NCI-H1417 (cell line): Measurements from ENCODE around the gene FRAT2.

Source experiments
- DNase-seq, 3 experiments: peaks; one replicate each; lab custom pipeline; 2025; lab: John Stamatoyannopoulos, UW

FRAT2 gene, protein sequence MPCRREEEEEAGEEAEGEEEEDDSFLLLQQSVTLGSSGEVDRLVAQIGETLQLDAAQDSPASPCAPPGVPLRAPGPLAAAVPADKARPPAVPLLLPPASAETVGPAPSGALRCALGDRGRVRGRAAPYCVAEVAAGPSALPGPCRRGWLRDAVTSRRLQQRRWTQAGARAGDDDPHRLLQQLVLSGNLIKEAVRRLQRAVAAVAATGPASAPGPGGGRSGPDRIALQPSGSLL

DNA sequence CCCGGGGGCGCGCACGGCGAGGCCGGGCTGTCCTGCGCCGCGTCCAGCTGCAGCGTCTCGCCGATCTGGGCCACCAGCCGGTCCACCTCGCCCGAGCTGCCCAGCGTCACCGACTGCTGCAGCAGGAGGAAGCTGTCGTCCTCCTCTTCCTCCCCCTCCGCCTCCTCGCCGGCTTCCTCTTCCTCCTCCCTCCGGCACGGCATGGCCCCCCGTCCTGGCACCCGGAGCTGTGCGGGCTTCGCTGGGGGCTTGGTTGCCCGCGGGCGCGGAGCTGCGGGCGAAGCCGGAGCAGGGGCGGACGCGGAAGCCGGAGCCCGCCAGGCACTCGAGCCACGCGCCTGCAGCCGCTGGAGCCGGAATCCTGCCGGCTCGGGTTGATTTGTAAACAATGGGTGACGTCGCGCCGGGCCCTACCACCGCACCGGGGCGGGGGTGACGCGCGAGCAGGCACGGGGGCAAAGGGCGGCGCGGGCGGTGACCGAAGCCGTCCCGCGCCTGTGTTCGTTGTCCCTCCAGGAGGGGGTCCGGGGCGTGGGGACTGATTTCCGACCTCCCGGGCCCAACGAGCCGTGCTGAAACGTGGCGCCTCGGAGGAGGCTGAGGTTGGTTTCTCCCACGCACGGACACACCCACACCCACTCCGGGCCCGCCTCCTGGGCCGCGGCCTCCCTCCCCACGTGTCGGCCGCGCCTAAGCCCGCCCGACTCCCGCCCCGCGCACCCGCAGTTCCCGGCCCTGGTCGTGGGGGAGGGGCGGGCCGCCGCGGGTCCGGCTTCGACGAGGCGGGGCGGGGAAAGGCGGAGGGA is at the start of gene FRAT2:
FRAT2 (minus strand) TSS at position 360 of the 806 bp plus-strand sequence; CDS start at position 203, 157 bp downstream.
- peak; percentile 71 to 92 (median 88) for DNase-seq

- no peak for DNase-seq
Observed at GRCh38 chr10:97384156-97384555, 49.6 kb upstream of the FRAT2 start.

GRCh38 chr10:97383159-97383558 is 48.6 kb upstream of the FRAT2 start:
- no peak for DNase-seq

DNA sequence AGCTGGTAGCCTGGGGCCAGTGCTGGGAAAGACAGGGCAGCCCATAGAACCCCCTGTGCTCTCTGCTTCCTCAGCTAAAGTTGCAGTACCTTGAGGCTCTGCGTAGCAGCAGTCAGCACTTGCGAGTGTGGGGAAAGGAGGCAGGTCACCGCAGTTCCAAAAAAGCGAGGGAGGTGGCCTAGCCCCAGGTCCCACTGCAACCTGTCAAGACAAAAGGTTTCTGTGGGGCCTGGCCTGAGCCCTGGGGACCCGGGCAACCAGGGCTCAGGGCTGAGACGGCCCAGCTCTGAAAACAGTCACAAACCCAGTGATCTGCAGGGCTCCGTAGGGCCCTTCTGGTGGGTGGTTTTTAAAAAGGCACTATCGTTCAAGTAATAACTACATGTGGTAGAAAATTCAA is 47.1 kb upstream of the FRAT2 start:
- DNase-seq, result no peak

DNA sequence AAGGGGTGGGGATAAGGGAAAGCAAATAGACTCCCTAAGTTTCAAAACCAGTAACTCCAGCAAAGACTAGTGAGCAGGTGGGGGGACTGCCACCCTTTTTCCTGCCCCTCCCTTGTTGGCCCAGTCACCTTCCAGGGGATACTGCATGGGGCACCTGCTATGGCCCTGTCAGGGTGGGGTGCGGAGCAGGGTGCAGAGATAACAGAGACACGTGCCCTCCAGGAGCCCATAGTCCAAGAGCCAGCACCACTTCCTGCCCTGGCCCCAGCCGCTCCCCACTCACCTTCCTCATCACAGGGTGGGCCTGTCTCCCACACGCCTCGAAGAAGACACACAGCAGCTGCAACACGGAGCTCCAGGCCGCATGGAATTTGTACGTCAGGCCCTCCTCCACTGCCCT is 46.0 kb upstream of the FRAT2 start:
- DNase-seq, result no peak

DNA sequence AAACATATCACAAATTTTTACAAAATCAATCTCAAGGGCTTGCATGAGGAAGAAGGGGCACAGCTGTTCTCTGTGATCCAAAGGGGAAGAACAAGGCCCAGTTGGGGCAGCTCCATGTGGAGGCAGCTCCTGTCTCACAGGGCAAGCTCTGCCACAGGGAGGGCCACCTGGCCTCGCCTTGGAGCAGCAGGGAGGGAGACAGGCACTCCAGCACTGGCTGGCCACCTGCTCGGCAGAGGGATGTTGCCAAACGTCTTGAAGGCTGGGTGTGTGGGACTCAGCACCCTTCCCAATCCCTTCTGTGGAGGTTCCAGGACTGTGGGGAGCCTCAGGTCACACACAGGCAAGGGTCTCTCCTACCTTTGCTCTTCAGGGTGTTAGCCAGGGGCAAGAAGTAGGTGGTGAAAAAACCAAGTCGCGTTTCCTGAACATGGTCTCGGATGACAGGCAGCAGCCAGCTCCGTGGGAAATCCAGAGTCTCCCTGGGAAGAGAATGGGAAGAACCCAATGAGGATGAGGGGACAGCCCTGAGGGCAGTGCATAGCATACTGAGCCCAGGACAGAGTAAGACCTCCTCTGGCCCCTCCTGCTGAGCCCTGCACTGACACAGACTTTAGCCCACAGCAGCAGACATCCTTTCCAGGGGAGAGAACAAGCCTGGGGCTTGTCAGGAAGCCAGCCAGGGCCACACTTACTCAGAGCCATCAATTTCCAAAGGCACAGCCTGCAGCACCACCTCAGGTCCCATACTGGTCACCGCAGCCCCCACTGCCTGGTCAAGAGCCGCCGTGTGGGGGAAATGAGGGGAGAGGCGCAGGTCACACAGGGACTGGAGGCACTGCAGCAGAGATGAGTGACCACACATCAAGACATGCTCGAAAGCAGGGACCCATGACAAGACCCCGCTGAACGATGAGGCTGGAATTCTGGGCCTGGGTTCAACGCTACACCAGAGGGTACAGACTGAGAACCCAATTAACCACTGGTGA is 44.7 kb upstream of the FRAT2 start:
- no peak for DNase-seq

GRCh38 chr10:97376413-97376812 is 41.9 kb upstream of the FRAT2 start:
- no peak for DNase-seq

DNA sequence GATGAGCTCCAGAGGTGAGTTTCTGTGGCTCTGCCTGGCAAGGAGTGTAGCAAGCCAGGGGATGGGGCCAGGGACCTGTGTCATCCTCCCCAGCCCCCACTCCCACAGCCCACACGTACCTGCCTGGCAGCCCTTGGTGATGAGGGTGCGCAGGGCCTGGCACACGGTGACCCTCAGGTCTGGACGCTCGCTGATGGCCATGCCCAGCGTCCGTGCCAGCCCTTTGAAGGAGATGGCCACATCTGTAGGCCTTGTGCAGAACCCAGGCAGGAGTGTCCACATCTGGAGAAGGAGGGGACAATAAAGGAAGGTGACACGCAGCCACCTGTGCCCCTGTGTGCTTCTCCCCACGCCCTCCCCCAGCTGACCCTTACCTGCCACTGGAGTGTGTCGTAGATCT is 38.9 kb upstream of the FRAT2 start:
- no peak for DNase-seq

- no peak for DNase-seq
Observed at GRCh38 chr10:97372233-97372875, 37.8 kb upstream of the FRAT2 start.

- no peak for DNase-seq
Observed at GRCh38 chr10:97371696-97372095, 37.2 kb upstream of the FRAT2 start.

- DNase-seq, result no peak
Observed at GRCh38 chr10:97367126-97367649, 32.7 kb upstream of the FRAT2 start.

GRCh38 chr10:97366572-97366971 is 32.0 kb upstream of the FRAT2 start:
- DNase-seq, result no peak

DNA sequence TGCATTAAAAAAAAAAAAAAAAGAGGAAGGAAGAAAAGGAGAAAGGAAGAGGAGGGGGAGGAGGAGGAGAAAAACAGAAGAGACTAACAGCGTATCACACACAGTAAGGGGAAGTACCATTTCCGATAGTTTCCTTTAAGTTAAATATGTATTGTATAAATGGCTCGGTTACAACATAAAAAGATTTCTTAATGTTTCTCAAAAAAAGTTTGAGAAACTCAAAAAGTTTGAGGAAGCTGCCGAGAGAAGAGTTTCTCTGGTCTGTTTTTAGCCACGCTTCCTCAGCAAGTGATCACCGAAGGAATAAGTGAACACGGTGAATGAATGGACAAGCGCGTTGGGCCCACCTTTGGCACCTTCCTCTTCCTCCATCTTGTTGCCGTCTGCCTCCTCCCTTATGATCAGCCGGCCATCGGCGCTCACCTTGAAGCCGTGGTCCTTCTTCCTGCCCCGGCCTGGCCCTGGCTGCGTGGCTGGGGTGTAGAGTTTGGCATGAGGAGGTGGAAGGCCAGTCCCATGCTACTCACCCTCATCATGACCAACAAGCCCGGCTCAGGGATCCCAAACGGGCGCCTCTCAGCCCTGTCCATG is 31.3 kb upstream of the FRAT2 start:
- no peak for DNase-seq

DNA sequence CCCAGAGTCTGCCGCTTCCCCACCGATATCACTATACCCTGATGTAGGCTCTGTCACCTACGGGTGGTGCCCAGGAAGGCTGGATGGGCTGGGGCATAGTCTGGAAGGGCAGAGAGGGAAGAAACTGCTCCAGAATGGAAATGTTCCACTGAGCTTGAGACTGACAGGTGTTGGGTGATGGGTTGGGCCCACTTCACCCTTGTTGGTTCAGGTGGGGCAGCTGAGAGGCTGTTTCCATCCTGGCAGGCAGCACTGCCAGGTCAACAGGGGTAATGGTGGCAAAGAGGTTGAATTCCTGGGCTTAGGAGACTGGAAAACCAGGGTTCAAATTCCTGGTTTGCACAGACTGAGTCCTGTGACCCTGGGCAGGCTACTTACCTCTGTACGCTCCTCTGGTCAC is 28.5 kb upstream of the FRAT2 start:
- DNase-seq, result no peak

GRCh38 chr10:97362310-97363033 is 27.9 kb upstream of the FRAT2 start:
- DNase-seq, result no peak

GRCh38 chr10:97361537-97361901 is 27.0 kb upstream of the FRAT2 start:
- no peak for DNase-seq

GRCh38 chr10:97360705-97361536 is 26.4 kb upstream of the FRAT2 start:
- DNase-seq, result no peak

DNA sequence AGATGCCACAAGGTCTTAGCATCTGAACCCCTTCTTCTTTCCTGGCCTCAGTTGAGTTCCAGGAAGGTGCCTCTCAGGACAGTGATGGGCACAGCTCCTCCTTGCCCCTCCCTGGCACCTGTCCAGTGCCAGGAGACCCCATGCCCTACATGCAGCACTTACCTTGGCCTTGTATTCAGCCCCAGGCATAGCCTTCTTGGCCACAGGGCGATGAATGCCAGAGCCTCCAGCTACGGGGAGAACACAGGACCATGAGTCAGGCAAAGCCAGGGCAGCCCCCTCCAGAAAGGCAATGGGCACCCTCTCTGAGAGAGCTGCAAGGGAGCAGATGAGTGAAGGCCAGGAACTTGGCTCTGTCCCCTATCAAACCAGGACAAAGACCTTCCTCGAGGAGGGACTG is 24.3 kb upstream of the FRAT2 start:
- no peak for DNase-seq

- DNase-seq, result no peak
Observed at GRCh38 chr10:97358349-97358748, 23.8 kb upstream of the FRAT2 start.

DNA sequence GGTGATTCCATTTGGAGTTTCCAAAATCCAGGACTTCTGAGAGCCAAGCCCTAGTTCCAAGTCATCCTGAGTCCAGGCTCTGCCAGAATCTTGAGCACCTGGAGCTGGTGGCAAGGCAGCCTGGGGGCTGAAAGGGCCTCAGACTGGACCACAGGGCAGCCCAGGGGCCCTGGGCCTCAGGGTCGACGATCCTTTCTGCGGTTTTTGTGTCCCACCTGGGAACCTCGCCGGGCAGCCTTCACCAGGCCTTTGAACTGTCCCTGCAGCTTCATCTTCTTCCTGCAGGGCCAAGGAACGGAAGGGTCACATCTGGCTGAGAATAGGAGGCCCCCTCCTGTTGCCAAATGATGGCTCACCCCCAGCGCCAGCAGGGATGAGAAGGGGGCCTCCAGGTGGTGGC is 22.4 kb upstream of the FRAT2 start:
- DNase-seq, result no peak
